GM19455 (cell line): ENCODE results near the gene CRYGA.
"Not testable (repeated sequence)": the region's sequence is repeated elsewhere in the genome, so short reads cannot be mapped to it uniquely, and the experiment has no call there.

Experiments used
- ATAC-seq: cut with Tn5 transposase; IDR thresholded peaks from one replicate; pipeline ENCODE4 v1.9.1; 2021; ENCODE audit not compliant: unreplicated experiment

Gene CRYGA

GRCh38 chr2:208128136-208128535 is 35.3 kb downstream of the CRYGA start:
- no peak for ATAC-seq

GRCh38 chr2:208127090-208127489 is 36.3 kb downstream of the CRYGA start:
- no peak for ATAC-seq

GRCh38 chr2:208125251-208125650 is 38.1 kb downstream of the CRYGA start:
- ATAC-seq: no peak

- not testable (repeated sequence) for ATAC-seq
Observed at GRCh38 chr2:208124013-208124715, 39.2 kb downstream of the CRYGA start, which contains the start of gene CRYGD. TSS of gene CRYGD (minus strand) at chr2:208124524. CDS start at chr2:208124473, 51 bp downstream.

- no peak for ATAC-seq
Observed at GRCh38 chr2:208122248-208122647, 41.1 kb downstream of the CRYGA start.

DNA sequence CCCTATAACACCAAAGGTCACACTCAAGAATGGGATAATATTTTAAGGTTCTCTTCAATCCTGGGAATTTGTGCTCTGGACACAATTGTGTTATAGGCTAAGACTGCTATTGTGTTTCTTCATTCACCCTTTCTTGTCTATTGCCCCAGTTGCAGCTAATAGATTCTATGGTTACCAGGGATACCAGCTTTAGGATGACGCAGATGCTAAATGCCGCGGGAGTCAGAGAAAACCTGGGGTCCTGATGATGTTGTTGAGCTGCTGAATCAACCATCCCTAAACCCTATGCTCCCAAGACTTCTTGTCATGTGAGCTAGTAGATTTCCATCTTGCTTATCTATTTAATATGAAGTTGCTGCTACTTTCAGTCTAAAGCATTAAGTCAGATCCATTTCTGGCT is 44.5 kb downstream of the CRYGA start:
- no peak for ATAC-seq

GRCh38 chr2:208117390-208117789 is 46.0 kb downstream of the CRYGA start:
- not testable (repeated sequence) for ATAC-seq

DNA sequence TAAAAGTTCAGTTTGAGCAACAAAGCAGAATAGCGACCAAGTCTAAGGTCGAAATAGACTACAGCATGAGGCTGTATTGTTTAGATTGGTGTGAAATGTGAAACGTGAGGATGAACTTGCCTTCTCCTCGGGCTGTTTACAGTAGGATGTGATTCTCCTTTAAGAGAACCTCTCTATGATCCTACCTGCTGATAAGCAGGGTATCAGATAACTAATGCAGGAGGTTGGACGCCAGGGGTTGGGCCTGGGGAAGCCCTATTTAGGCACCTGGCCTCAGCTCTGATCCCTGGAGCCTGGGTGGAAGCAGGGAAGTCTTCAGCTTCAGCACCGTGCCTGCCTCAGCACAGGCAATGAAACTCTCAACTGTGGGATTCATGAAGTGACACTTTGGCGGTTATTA is 50.4 kb downstream of the CRYGA start:
- ATAC-seq: no peak

GRCh38 chr2:208112273-208112745 is 51.1 kb downstream of the CRYGA start:
- ATAC-seq: not testable (repeated sequence)
